Lower lobe of right lung (tissue), 2 donors: ENCODE measurements around the gene TFCP2L1. TPM values are rescaled to one million over a fixed set of nuclear protein-coding genes. Genes with fewer than 3 reads are reported as not detected.

Experiments used
- ATAC-seq, 2 donors: fragments of 200-7000 bp; cut with Tn5 transposase; one replicate each; pipeline ENCODE4 v1.9.1; 2020 to 2022; ENCODE audit warnings: mild to moderate bottlenecking in 2 of 2, moderate library complexity in 2 of 2
- DNase-seq: peaks from one replicate; pipeline ENCODE4 v3.0.0-alpha.2; 2020
- H3K27ac ChIP-seq: fragments of 200-600 bp; one replicate; pipeline ENCODE4 v1.8.0; 2022
- H3K27me3 ChIP-seq: fragments of 200-600 bp; one replicate; pipeline ENCODE4 v1.8.0; 2022; ENCODE audit warnings: low read depth
- H3K36me3 ChIP-seq: fragments of 200-600 bp; one replicate; pipeline ENCODE4 v1.8.0; 2022; ENCODE audit warnings: mild to moderate bottlenecking
- H3K4me1 ChIP-seq: fragments of 200-600 bp; one replicate; pipeline ENCODE4 v1.8.0; 2022
- H3K4me3 ChIP-seq: fragments of 200-600 bp; one replicate; pipeline ENCODE4 v1.8.0; 2022; ENCODE audit warnings: mild to moderate bottlenecking
- H3K9me3 ChIP-seq: fragments of 200-600 bp; one replicate; pipeline ENCODE4 v1.8.0; 2022
- intact Hi-C: fragments of 100-400 bp; cut with DNase I; formaldehyde crosslinking; loops from one replicate; pipeline ENCODE4 v1.11.0; 2022
- total RNA-seq: library from RNA; stranded (reverse); fragmentation: NEBNext Ultra II Directional; extraction: Animal tissue kit (Norgen Biotek cat#: 25700); gene quantifications from one replicate; pipeline ENCODE4 v1.2.1, GENCODE V29; 2021
- TF ChIP-seq, protein P1 (sequence below): fragments of 200-600 bp; IDR thresholded peaks from one replicate; pipeline ENCODE4 v1.8.0; 2022; ENCODE audit warnings: antibody characterized with exemption, mild to moderate bottlenecking
- donor health status: DM: no; HTN: yes; CAD: no; lungs with severe emphysema.

The TFCP2L1 gene
- total RNA-seq, 1 donor from 2014 or later = 19.2 TPM

DNA sequence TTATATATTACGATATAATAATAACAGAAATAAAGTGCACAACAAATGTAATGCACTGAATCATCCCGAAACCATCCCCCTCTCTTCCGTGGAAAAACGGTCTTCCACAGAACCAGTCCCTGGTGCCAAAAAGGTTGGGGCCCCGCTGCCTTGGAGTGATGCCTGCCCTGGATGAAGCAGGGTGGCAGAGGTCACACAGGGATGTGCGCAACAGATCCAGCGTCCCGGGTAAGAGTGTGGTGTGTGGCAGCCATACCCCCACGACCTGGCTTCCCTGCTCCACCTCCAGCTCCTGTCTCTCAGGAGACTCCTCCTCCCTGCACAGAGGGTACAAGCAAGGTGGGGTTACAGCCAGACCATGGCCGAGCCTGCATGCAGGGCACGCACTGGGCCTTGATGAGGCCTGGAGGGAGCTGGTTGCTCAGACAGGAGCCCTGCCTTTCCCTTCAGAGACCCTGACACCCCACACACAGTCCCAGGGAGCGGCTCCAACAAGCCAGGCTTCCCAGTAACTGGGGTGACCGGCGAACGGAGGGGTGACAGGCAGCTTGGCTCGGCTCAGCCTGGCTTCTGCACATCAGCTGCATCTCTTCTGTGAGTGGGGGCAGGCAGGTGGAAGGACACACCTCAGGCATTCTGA is 41.1 kb downstream of the TFCP2L1 start:
- no peaks in the 10 kb centered on the region for H3K27me3 ChIP-seq
- H3K9me3 ChIP-seq = no peaks in the 10 kb centered on the region
- DNase-seq = peak; percentile 34
- H3K4me1 ChIP-seq = no peaks in the 10 kb centered on the region
- peak in 1 of 2 donors; percentile 4 for ATAC-seq
- H3K36me3 ChIP-seq = peaks cover 17% of the 10 kb centered on the region
- H3K4me3 ChIP-seq = no peak overlapping the region
- TF ChIP-seq, protein P1, sequence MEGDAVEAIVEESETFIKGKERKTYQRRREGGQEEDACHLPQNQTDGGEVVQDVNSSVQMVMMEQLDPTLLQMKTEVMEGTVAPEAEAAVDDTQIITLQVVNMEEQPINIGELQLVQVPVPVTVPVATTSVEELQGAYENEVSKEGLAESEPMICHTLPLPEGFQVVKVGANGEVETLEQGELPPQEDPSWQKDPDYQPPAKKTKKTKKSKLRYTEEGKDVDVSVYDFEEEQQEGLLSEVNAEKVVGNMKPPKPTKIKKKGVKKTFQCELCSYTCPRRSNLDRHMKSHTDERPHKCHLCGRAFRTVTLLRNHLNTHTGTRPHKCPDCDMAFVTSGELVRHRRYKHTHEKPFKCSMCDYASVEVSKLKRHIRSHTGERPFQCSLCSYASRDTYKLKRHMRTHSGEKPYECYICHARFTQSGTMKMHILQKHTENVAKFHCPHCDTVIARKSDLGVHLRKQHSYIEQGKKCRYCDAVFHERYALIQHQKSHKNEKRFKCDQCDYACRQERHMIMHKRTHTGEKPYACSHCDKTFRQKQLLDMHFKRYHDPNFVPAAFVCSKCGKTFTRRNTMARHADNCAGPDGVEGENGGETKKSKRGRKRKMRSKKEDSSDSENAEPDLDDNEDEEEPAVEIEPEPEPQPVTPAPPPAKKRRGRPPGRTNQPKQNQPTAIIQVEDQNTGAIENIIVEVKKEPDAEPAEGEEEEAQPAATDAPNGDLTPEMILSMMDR = no peak
- intact Hi-C loops = no loop called here
- no peak overlapping the region for H3K27ac ChIP-seq

DNA sequence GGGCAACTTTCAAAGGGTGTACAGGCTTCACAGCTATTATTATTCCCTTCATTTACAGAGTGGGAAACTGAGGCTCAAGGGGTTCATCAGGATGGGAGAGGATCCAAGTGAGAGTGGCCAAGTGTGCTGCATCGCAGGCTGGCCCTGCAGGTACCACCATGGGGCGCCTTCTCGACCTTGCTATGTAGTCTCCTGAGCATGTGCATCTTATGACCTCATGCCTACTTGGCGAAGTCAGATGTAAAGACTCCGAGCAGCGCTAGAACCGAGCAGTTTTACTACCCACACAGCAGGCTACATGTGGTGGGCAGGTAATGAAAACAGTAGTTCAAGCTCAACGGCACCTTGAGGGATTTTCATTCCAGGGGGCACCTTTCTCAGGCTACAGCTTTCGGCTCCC is 42.0 kb downstream of the TFCP2L1 start:
- Histone ChIP-seq H3K9me3 (no peaks in the 10 kb centered on the region), H3K4me1 (no peaks in the 10 kb centered on the region), H3K27ac (no peak overlapping the region), H3K36me3 (peaks cover 12% of the 10 kb centered on the region), H3K4me3 (no peak overlapping the region), H3K27me3 (no peaks in the 10 kb centered on the region)
- TF ChIP-seq, protein P1 = no peak
- intact Hi-C loops = no loop called here
- peak; percentile 18 for DNase-seq
- ATAC-seq = no peak

DNA sequence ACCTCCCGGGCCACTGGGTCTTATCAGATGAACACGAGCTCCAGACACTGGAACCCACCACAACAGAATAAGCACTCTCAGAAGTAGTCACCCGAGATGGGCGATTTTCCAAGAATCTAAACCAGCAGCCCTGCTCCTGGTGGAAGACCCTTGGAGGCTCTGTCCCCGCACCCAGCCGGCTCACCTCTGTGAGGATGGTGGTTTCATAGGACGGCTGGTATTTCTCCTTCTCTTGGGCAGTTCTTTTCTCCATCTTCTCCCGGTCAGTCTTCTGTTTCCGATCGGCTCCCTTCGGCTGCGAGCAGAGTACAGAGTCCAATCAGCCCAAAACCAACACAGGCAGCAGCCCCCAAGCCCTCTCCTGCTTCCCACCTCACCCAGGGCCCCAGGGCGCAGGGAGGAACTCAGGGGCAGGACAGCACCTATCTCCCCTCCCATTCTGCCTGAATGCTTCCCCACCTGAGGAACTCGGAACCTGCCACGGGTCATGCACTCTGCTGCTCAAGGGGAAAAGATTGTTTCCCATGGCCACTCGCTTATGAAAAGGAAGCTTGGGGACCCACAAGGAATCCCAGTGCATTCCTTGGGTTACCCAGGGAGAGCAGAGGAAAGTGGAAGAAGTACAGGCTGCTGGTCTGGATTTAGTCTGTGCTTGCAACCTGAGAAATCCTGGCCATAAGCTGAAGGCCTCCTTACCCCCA is 42.7 kb downstream of the TFCP2L1 start:
- peak; percentile 34 for DNase-seq
- H3K9me3 ChIP-seq = no peaks in the 10 kb centered on the region
- no peak for ATAC-seq
- H3K27me3 ChIP-seq = no peaks in the 10 kb centered on the region
- no peak overlapping the region for H3K27ac ChIP-seq
- intact Hi-C loops = no loop called here
- H3K4me1 ChIP-seq = no peaks in the 10 kb centered on the region
- peaks cover 15% of the 10 kb centered on the region for H3K36me3 ChIP-seq
- no peak overlapping the region for H3K4me3 ChIP-seq
- TF ChIP-seq, protein P1 = no peak

DNA sequence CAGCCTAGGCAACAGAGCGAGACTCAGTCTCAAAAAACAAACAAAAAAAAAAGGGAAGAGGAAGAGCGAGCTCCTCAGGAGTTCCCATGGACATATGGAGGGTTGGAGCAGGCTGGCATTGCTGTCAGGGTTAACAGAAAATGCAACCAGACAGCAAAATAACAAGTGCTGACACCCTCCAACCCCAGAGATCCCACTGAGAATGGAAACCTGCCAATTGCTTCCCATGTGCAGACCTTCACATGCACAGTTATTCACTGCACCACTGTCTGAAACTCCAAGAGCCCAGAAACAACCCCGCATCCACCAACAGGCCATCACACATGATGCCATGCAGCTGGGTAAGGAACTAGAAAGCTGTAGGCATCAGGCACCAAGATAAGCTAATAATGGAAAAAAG is 43.5 kb downstream of the TFCP2L1 start:
- Histone ChIP-seq H3K27me3 (no peaks in the 10 kb centered on the region), H3K36me3 (peaks cover 20% of the 10 kb centered on the region), H3K9me3 (no peaks in the 10 kb centered on the region), H3K4me3 (no peak overlapping the region), H3K4me1 (no peaks in the 10 kb centered on the region), H3K27ac (no peak overlapping the region)
- intact Hi-C loops = no loop called here
- DNase-seq = no peak
- TF ChIP-seq, protein P1 = no peak
- ATAC-seq = no peak

DNA sequence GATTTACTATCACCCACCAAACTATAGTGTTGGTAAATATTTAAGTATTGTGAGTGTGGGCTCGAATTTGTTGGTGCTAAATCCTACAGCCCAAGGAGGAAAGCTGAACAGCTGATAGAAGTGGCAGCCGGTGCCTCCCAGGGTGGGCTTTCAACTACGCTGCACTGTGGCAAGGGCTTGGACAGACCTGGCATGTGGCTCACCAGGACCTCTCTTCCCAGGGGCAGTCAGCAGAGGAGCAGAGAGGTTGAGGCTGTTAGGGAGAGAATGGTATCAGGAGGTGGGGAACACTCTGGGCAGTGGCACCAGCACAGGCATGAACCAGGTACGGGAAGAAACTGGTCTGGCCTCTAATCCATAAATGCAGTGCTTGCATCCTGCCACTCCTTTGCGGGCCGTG is 44.6 kb downstream of the TFCP2L1 start:
- Histone ChIP-seq H3K27ac (no peak overlapping the region), H3K4me1 (no peaks in the 10 kb centered on the region), H3K27me3 (no peaks in the 10 kb centered on the region), H3K9me3 (no peaks in the 10 kb centered on the region), H3K36me3 (peaks cover 17% of the 10 kb centered on the region), H3K4me3 (no peak overlapping the region)
- ATAC-seq (no peak), DNase-seq (peak; percentile 24)
- TF ChIP-seq, protein P1 = no peak
- intact Hi-C loops = no loop called here
